HCT116 (cell line): ENCODE data around the gene CMTM6.

Experiments
- CEBPB ChIP-seq: IDR thresholded peaks from 2 replicates; pipeline ENCODE4 v1.6.1; 2012; ENCODE audit warnings: low read depth
- CTCF ChIP-seq, 3 experiments: fragments of 200-600 bp in 1 of 3; sonication (generic) in 1 of 3; IDR thresholded peaks in 2 of 3; conservative IDR thresholded peaks in 1 of 3; 2 replicates each; pipeline ENCODE4 v1.5.1; 2012 to 2017; ENCODE audit warnings: low read depth in 2 of 3, low read length in 2 of 3, antibody characterized with exemption in 1 of 3, borderline replicate concordance in 1 of 3, control low read depth in 1 of 3, mild to moderate bottlenecking in 1 of 3, mixed read lengths in 1 of 3, mixed run types in 1 of 3, moderate library complexity in 1 of 3; ENCODE audit not compliant: insufficient read depth in 1 of 3
- EGR1 ChIP-seq: IDR thresholded peaks from 2 replicates; pipeline ENCODE4 v1.6.1; 2012; ENCODE audit warnings: low read depth
- EZH2phosphoT487 ChIP-seq: fragments of 200-600 bp; IDR thresholded peaks from 2 replicates; pipeline ENCODE4 v1.6.1; 2018; ENCODE audit warnings: antibody characterized with exemption, borderline replicate concordance
- POLR2A ChIP-seq: IDR thresholded peaks from 2 replicates; pipeline ENCODE4 v1.7.0; 2011; ENCODE audit warnings: borderline replicate concordance; ENCODE audit not compliant: insufficient read depth, insufficient read length; ENCODE audit errors: extremely low read depth
- POLR2AphosphoS5 ChIP-seq: IDR thresholded peaks from 2 replicates; pipeline ENCODE4 v1.6.1; 2011; ENCODE audit warnings: mild to moderate bottlenecking, low read depth, low read length, moderate library complexity
- RAD21 ChIP-seq: IDR thresholded peaks from 2 replicates; pipeline ENCODE4 v1.6.1; 2012; ENCODE audit warnings: low read depth, mild to moderate bottlenecking
- YY1 ChIP-seq: IDR thresholded peaks from 2 replicates; pipeline ENCODE4 v1.6.1; 2011; ENCODE audit warnings: low read length, low read depth, moderate library complexity, mild to moderate bottlenecking; ENCODE audit not compliant: insufficient replicate concordance; ENCODE audit errors: extremely low read depth
- ZFX ChIP-seq: fragments of 450-650 bp; IDR thresholded peaks from 2 replicates; pipeline ENCODE4 v1.6.1; 2017

- no peak for TF ChIP-seq YY1
- no peak for TF ChIP-seq CTCF (IDR thresholded peaks at IDR 0.05 in 2 of 3, conservative IDR thresholded peaks at IDR 0.05 in 1 of 3; ENCODE audit: borderline replicate concordance in 1 of 3, insufficient read depth in 1 of 3, low read depth in 2 of 3, low read length in 2 of 3)
- no peak for TF ChIP-seq EZH2phosphoT487
- TF ChIP-seq RAD21: no peak
- TF ChIP-seq POLR2AphosphoS5: no peak
- TF ChIP-seq CEBPB: no peak
- TF ChIP-seq ZFX: no peak
- no peak for TF ChIP-seq POLR2A
- TF ChIP-seq EGR1: no peak
Measured at GRCh38 chr3:32488474-32489008, 14.1 kb downstream of the CMTM6 start.
